ENCODE data around the gene ACAP1.

- TF ChIP-seq CTCF (IDR thresholded peaks at IDR 0.05) = no peak
- TF ChIP-seq POLR2A (IDR thresholded peaks at IDR 0.05) = no peak
These were observed 20.6 kb upstream of the ACAP1 start for GRCh38 chr17:7315570-7316235.
